ENCODE data around the gene GSG1L. TPM values are rescaled to one million over a fixed set of nuclear protein-coding genes. Genes with fewer than 3 reads are reported as not detected.
A peak's percentile ranks its signal among the peaks of the same experiment; 100 is the strongest.

Gene GSG1L
- total and polyA plus RNA-seq, 12 donors, result 0.68 to 14.6 (median 3.4) TPM; not detected in 5

DNA sequence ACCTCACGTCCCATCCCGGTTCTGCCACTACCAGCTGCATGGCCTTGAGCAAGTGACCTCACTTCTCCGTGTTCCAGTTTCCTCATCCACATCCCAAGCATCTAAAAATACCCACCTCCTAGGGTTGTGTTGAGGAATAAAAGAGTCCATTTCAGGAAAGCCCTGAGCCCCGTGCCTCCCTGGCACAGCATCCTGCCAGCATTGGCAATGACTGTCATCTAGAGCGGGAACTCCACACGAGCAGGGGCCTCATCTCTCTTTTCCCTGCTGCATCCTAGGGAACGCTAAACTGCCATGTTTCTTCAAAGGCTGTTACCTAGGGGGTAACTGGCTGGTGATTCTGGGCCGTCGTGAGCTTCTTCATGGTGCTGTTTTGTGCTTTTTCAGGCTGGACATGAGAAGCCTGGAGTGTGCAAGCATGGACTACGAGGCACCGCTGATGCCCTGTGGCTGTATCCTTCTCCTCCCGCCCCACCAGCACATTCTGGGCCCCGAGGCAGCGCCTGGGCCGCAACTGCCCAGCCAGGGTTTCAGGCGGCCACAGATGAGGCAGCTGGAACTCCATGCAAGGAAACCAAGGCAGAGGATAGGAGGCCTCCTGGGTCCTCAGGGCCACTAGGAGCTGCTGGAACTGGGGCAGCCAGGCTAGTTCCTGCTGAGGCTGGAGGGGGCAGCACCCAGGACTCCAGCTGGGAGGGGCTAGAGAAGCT, 292.2 kb downstream of the GSG1L start:
- intact Hi-C loops (cut with DNase I), result no loop called here
- TF ChIP-seq, protein P1, sequence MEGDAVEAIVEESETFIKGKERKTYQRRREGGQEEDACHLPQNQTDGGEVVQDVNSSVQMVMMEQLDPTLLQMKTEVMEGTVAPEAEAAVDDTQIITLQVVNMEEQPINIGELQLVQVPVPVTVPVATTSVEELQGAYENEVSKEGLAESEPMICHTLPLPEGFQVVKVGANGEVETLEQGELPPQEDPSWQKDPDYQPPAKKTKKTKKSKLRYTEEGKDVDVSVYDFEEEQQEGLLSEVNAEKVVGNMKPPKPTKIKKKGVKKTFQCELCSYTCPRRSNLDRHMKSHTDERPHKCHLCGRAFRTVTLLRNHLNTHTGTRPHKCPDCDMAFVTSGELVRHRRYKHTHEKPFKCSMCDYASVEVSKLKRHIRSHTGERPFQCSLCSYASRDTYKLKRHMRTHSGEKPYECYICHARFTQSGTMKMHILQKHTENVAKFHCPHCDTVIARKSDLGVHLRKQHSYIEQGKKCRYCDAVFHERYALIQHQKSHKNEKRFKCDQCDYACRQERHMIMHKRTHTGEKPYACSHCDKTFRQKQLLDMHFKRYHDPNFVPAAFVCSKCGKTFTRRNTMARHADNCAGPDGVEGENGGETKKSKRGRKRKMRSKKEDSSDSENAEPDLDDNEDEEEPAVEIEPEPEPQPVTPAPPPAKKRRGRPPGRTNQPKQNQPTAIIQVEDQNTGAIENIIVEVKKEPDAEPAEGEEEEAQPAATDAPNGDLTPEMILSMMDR (IDR thresholded peaks at IDR 0.05), result no peak
- H3K27ac ChIP-seq, result no peak overlapping the region
- no peak overlapping the region for H3K4me3 ChIP-seq
- H3K36me3 ChIP-seq, result peaks cover 0 to 76% (median 12%) of the 10 kb centered on the region in 9 donors
- no peaks in the 10 kb centered on the region for H3K4me1 ChIP-seq
- H3K9me3 ChIP-seq, result no peaks in the 10 kb centered on the region
- WGBS, 2 donors, result 91% methylated on average over 16 of the region's 16 CpGs
- DNase-seq (no peak), ATAC-seq (no peak)
- H3K27me3 ChIP-seq, result no peaks in the 10 kb centered on the region

DNA sequence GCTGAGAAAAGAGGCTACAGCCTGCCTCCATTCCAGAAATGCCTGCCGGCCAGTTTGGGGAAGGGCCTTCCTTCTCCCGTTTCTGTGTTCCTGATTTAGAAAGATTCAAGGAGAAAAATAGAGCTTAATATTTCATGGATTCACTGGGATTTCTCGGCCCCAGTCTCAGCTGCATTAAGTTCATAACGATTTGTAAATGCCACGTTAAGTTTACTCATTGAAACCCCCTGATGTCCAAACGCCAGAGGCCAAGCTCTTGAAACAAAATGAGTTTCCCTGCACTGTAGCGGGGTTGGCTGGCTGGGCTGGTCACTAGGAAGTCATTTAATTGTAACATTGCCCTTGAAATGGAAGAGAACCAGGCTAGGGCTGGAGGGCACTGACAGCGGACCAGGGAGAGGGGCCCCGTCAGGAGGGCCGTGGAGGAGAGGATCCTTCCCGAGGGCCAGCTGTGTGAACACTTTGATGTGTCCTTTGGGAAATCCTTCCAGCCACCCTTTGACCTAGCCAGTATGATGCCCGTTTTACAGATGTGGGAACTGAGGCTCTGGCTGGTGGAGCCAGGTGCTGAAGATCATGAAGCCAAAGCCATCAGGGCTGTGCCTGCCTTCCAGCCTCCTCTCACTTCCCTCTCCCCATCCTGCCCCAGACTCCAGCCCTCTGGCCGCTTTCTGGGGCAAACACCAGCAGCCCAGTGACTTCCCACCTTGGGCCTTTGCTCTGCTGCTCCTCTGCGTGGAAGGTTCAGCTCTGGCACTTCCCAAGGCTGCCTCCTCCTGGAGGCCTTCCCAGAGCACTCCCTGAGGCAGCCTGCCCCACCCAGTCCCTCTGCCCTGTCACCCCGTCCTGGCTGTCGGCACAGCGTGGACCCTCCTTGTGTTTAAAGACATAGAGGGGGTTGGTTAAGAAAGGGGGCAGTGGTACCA, 293.0 kb downstream of the GSG1L start:
- Histone ChIP-seq H3K27ac (no peak overlapping the region), H3K9me3 (no peaks in the 10 kb centered on the region), H3K4me1 (no peaks in the 10 kb centered on the region), H3K36me3 (peaks cover 0 to 84% (median 12%) of the 10 kb centered on the region in 9 donors), H3K27me3 (no peaks in the 10 kb centered on the region), H3K4me3 (no peak overlapping the region)
- intact Hi-C loops (cut with DNase I), result no loop called here
- ATAC-seq (no peak), DNase-seq (no peak)
- WGBS, 2 donors, result 86 to 89% methylated on average over 17 of the region's 17 CpGs
- TF ChIP-seq, protein P1 (IDR thresholded peaks at IDR 0.05), result no peak

DNA sequence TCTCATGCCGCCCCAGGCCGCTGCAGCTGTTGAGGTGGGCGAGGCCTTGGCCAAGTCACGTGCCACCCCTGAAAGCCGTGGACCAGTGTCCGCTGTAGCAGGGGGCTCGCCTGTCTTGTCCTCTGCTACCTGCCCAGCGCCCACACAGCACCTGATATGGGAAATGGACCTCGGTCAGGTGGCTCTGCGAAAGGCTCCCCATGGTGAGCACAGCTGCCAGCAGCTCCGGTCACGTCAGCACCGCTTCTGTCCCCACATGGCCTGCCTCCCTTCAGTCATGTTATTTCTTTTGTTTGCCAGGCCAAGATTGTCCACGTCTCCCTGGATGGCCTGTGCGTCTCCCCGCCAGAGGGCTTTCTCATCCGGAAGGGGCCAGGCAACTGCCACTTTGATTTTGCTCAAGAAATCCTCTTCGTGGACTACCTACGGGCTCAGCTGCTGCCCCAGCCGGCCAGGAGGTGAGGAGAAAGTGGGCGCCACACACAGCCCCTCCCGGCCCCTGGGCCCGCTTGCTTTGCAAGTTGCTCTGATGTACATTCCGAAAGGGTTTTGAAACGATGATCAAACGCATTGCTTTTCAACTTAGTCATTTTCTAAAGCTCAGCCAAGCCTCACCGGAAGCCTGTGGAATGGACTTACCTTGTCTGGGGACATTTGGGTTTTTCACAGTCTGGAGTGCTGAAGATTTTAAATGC, 293.8 kb downstream of the GSG1L start:
- Histone ChIP-seq H3K4me1 (no peaks in the 10 kb centered on the region), H3K9me3 (peaks cover 0 to 1% (median 0%) of the 10 kb centered on the region in 11 donors), H3K27ac (no peak overlapping the region), H3K27me3 (no peaks in the 10 kb centered on the region), H3K36me3 (peaks cover 0 to 88% (median 14%) of the 10 kb centered on the region in 9 donors), H3K4me3 (no peak overlapping the region)
- TF ChIP-seq, protein P1 (IDR thresholded peaks at IDR 0.05), result no peak
- ATAC-seq (peak in 2 of 8 donors; percentile 43 to 49), DNase-seq (no peak)
- 89 to 91% methylated on average over 27 of the region's 27 CpGs for WGBS, 2 donors
- intact Hi-C loops (cut with DNase I), result loop anchor here in 1 of 10 donors (10.0 kb wide), 1 partner anchor 125 kb away; no protein-coding TSS in a partner anchor
